Measurements from ENCODE around the gene KRABD2. TPM values are rescaled to one million over a fixed set of nuclear protein-coding genes. Genes with fewer than 3 reads are reported as not detected.

Gene KRABD2

DNA sequence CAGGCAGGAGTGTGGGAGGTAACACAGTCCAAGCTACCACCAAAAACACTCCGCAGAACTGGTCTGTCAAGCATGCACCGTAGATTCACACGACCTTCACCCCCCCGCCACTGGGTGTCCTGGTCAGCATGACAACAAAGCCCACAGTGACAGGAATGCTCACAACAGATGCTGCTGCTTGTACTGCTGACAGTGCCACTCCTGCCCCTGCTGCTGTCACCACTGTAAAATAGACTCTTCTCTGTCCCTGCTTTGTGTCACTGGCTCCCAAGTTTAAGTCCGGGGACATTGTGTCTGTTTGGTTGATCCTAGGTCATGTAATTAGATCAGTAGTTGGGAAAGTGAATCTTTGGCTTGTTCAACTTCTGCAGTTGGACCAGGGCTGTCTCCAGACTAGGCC is 43.8 kb downstream of the KRABD2 start:
- intact Hi-C loops (cut with DNase I; ENCODE audit: low total_unique reads), result no loop called here
- Histone ChIP-seq H3K9me3 (no peaks in the 10 kb centered on the region), H3K27ac (no peak overlapping the region), H3K36me3 (ENCODE audit: low read depth, missing control alignments) (no peaks in the 10 kb centered on the region), H3K4me1 (no peaks in the 10 kb centered on the region), H3K4me3 (no peak overlapping the region), H3K27me3 (no peaks in the 10 kb centered on the region)
- 53 to 61% methylated on average over 5 of the region's 5 CpGs for WGBS, 2 donors
- no peak for DNase-seq
- TF ChIP-seq, protein P1, sequence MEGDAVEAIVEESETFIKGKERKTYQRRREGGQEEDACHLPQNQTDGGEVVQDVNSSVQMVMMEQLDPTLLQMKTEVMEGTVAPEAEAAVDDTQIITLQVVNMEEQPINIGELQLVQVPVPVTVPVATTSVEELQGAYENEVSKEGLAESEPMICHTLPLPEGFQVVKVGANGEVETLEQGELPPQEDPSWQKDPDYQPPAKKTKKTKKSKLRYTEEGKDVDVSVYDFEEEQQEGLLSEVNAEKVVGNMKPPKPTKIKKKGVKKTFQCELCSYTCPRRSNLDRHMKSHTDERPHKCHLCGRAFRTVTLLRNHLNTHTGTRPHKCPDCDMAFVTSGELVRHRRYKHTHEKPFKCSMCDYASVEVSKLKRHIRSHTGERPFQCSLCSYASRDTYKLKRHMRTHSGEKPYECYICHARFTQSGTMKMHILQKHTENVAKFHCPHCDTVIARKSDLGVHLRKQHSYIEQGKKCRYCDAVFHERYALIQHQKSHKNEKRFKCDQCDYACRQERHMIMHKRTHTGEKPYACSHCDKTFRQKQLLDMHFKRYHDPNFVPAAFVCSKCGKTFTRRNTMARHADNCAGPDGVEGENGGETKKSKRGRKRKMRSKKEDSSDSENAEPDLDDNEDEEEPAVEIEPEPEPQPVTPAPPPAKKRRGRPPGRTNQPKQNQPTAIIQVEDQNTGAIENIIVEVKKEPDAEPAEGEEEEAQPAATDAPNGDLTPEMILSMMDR (IDR thresholded peaks at IDR 0.05), result no peak
- TF ChIP-seq POLR2A (IDR thresholded peaks at IDR 0.05), result no peak

DNA sequence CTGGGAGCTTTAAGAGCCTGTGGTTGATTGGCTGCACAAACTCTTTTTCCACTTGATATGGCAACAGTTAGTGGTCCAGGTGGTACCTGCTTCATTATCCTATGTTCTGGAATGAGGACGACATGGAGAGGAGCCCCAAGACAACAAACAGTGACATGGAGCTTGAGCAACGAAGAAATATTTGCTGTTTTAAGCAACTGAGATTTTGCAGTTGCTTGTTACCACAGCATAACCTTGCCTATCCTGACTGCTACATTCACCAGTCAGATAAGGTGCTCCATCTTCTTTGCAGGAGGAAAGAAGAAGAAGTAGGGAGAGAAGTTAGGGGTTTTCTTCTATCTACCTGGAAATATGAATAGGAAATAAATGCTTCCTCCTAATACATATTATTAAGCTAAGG is 44.4 kb downstream of the KRABD2 start:
- Histone ChIP-seq H3K4me1 (no peaks in the 10 kb centered on the region), H3K27ac (no peak overlapping the region), H3K4me3 (no peak overlapping the region), H3K9me3 (no peaks in the 10 kb centered on the region), H3K27me3 (no peaks in the 10 kb centered on the region), H3K36me3 (ENCODE audit: low read depth, missing control alignments) (no peaks in the 10 kb centered on the region)
- WGBS, 2 donors, result 80 to 92% methylated on average over 2 of the region's 2 CpGs
- intact Hi-C loops (cut with DNase I; ENCODE audit: low total_unique reads), result no loop called here
- DNase-seq, result no peak
- TF ChIP-seq, protein P1 (IDR thresholded peaks at IDR 0.05), result no peak

DNA sequence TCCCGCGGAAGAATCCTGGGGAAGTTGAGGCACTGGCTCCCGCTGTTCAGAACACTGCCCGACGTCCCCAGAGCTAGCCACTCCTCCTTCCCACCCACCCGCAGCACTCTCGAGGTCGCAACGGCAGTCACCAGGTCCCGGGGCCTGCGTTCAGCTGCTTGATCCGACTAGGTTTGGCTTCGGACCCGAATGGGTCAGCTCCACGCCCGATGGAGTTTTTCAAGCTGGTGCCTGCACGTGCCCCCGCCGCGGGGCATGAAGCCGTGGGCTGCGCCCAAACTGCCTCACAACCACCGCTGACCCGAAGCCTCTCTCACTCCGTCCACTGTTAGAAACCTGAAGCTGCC is 49.2 kb downstream of the KRABD2 start:
- intact Hi-C loops (cut with DNase I; ENCODE audit: low total_unique reads), result no loop called here
- H3K36me3 ChIP-seq (ENCODE audit: low read depth, missing control alignments), result no peaks in the 10 kb centered on the region
- 8% methylated on average over 14 to 25 of the region's 25 CpGs for WGBS, 2 donors
- peaks cover 6% of the 10 kb centered on the region for H3K4me1 ChIP-seq
- H3K27ac ChIP-seq, result no peak overlapping the region
- H3K9me3 ChIP-seq, result no peaks in the 10 kb centered on the region
- H3K4me3 ChIP-seq, result peak overlapping the region; percentile 51 to 56
- peak; percentile 23 for DNase-seq
- H3K27me3 ChIP-seq, result no peaks in the 10 kb centered on the region
- no peak for TF ChIP-seq POLR2A (IDR thresholded peaks at IDR 0.05)
- TF ChIP-seq, protein P1 (IDR thresholded peaks at IDR 0.05), result no peak

Small RNAs within 50 kb of the gene (small RNA-seq; reads per million reads assigned to genes)
- gene RF00265, result 0 to 0.18 reads per million in 2 donors

Other genes with a start within 250 kb of the KRABD2 start
- 100 to 1,000 TPM in 1 of 2 donors, 10 to 100 TPM in 1; 96.0 to 119 TPM for gene PER1, start 224.3 kb downstream of the KRABD2 start, total RNA-seq
- 55.1 TPM for gene PER1, start 224.3 kb downstream of the KRABD2 start, polyA plus RNA-seq (ENCODE audit: insufficient read depth, low read depth, low replicate concordance)
- 10 to 100 TPM; 66.3 to 76.5 TPM for gene VAMP2, start 213.8 kb downstream of the KRABD2 start, total RNA-seq
- 116 TPM for gene VAMP2, start 213.8 kb downstream of the KRABD2 start, polyA plus RNA-seq (ENCODE audit: insufficient read depth, low read depth, low replicate concordance)
- 10 to 100 TPM; 17.2 to 23.2 TPM for gene TMEM107, start 200.3 kb downstream of the KRABD2 start, total RNA-seq
- 31.8 TPM for gene TMEM107, start 200.3 kb downstream of the KRABD2 start, polyA plus RNA-seq (ENCODE audit: insufficient read depth, low read depth, low replicate concordance)
- gene BORCS6, start 186.5 kb downstream of the KRABD2 start, total RNA-seq, result 10 to 100 TPM in 1 of 2 donors, 1 to 10 TPM in 1; 8.7 to 10.4 TPM
- gene BORCS6, start 186.5 kb downstream of the KRABD2 start, polyA plus RNA-seq (ENCODE audit: insufficient read depth, low read depth, low replicate concordance), result 8.5 TPM
- gene AURKB, start 166.1 kb downstream of the KRABD2 start, total RNA-seq, result 1 to 10 TPM; 2.4 to 3.7 TPM
- gene AURKB, start 166.1 kb downstream of the KRABD2 start, polyA plus RNA-seq (ENCODE audit: insufficient read depth, low read depth, low replicate concordance), result 3.2 TPM
- 10 to 100 TPM; 30.3 to 40.0 TPM for gene CTC1, start 128.6 kb downstream of the KRABD2 start, total RNA-seq
- gene CTC1, start 128.6 kb downstream of the KRABD2 start, polyA plus RNA-seq (ENCODE audit: insufficient read depth, low read depth, low replicate concordance), result 22.8 TPM
- gene PFAS, start 127.4 kb downstream of the KRABD2 start, total RNA-seq, result 10 to 100 TPM; 33.3 to 40.5 TPM
- gene PFAS, start 127.4 kb downstream of the KRABD2 start, polyA plus RNA-seq (ENCODE audit: insufficient read depth, low read depth, low replicate concordance), result 17.6 TPM
- 10 to 100 TPM; 37.5 to 43.0 TPM for gene RANGRF, start 88.0 kb downstream of the KRABD2 start, total RNA-seq
- gene RANGRF, start 88.0 kb downstream of the KRABD2 start, polyA plus RNA-seq (ENCODE audit: insufficient read depth, low read depth, low replicate concordance), result 163 TPM
- 10 to 100 TPM; 13.1 to 28.2 TPM for gene SLC25A35, start 81.3 kb downstream of the KRABD2 start, total RNA-seq
- 29.9 TPM for gene SLC25A35, start 81.3 kb downstream of the KRABD2 start, polyA plus RNA-seq (ENCODE audit: insufficient read depth, low read depth, low replicate concordance)
- 10 to 100 TPM in 1 of 2 donors, 1 to 10 TPM in 1; 4.5 to 13.4 TPM for gene ARHGEF15, start 66.5 kb downstream of the KRABD2 start, total RNA-seq
- 4.2 TPM for gene ARHGEF15, start 66.5 kb downstream of the KRABD2 start, polyA plus RNA-seq (ENCODE audit: insufficient read depth, low read depth, low replicate concordance)
- 1 to 10 TPM; 5.3 to 7.7 TPM for gene ODF4, start 36.9 kb downstream of the KRABD2 start, total RNA-seq
- 34.0 TPM for gene ODF4, start 36.9 kb downstream of the KRABD2 start, polyA plus RNA-seq (ENCODE audit: insufficient read depth, low read depth, low replicate concordance)
- gene RPL26, start 6.5 kb upstream of the KRABD2 start, total RNA-seq, result 1,000 to 10,000 TPM in 1 of 2 donors, 100 to 1,000 TPM in 1; 769 to 1,617 TPM
- 1,360 TPM for gene RPL26, start 6.5 kb upstream of the KRABD2 start, polyA plus RNA-seq (ENCODE audit: insufficient read depth, low read depth, low replicate concordance)
- gene RNF222, start 21.1 kb upstream of the KRABD2 start, total RNA-seq, result under 1 TPM in 1 of 2 donors, not detected in 1; 0.06 TPM
- not detected for gene RNF222, start 21.1 kb upstream of the KRABD2 start, polyA plus RNA-seq (ENCODE audit: insufficient read depth, low read depth, low replicate concordance)
- gene NDEL1, start 59.2 kb upstream of the KRABD2 start, total RNA-seq, result 10 to 100 TPM; 73.1 to 85.4 TPM
- gene NDEL1, start 59.2 kb upstream of the KRABD2 start, polyA plus RNA-seq (ENCODE audit: insufficient read depth, low read depth, low replicate concordance), result 51.2 TPM